IMR-90 (cell line): Measurements from ENCODE around the gene VEZT. TPM values are rescaled to one million over a fixed set of nuclear protein-coding genes. Genes with fewer than 3 reads are reported as not detected.

Experiments
- ATAC-seq: fragments of 200-7000 bp; cut with Tn5 transposase; 2 replicates; pipeline ENCODE4 v1.9.1; 2020; ENCODE audit warnings: low read depth, mild to moderate bottlenecking, moderate library complexity
- BruUV-seq: library from RNA; stranded (reverse); fragments of 400-500 nt; replicated peaks from 2 replicates; lab custom pipeline; 2021; lab: Mats Ljungman, UMichigan
- CTCF ChIA-PET: fragments of 300-600 bp; formaldehyde crosslinking; extraction: SDS; loops from one replicate; lab custom pipeline; 2021; ENCODE audit warnings: antibody characterized with exemption; lab: Yijun Ruan, JAX
- POLR2A ChIA-PET: fragments of 300-600 bp; sonication (Branson Sonifier 250); formaldehyde crosslinking; loops from one replicate; lab custom pipeline; 2022; ENCODE audit warnings: antibody characterized with exemption; ENCODE audit not compliant: unreplicated experiment; lab: Charles Lee
- DNase-seq: peaks from one replicate; pipeline ENCODE4 v3.0.0; 2013
- H2AFZ ChIP-seq: replicated peaks from 2 replicates; pipeline ENCODE3; 2013; ENCODE audit warnings: low read length, mild to moderate bottlenecking; ENCODE audit not compliant: poor library complexity
- H2AK5ac ChIP-seq: 2 replicates; pipeline ENCODE4 v1.6.1; 2013; ENCODE audit warnings: low read depth, low read length, inconsistent platforms
- H2AK9ac ChIP-seq: replicated peaks from 2 replicates; pipeline ENCODE3; 2013; ENCODE audit warnings: mild to moderate bottlenecking, low read depth, low read length, moderate library complexity; ENCODE audit not compliant: poor library complexity
- H2BK120ac ChIP-seq: 2 replicates; pipeline ENCODE4 v1.6.1; 2013; ENCODE audit warnings: low read depth, low read length, inconsistent platforms
- H2BK15ac ChIP-seq: 3 replicates; pipeline ENCODE4 v1.6.1; 2013; ENCODE audit warnings: low read depth, low read length, inconsistent platforms
- H2BK20ac ChIP-seq: 2 replicates; pipeline ENCODE4 v1.6.1; 2013; ENCODE audit warnings: low read depth, mild to moderate bottlenecking, inconsistent platforms, low read length, moderate library complexity
- H2BK5ac ChIP-seq: 2 replicates; pipeline ENCODE4 v1.6.1; 2013; ENCODE audit warnings: mild to moderate bottlenecking, low read depth, low read length, inconsistent platforms; ENCODE audit not compliant: poor library complexity, severe bottlenecking
- H3K14ac ChIP-seq: replicated peaks from 2 replicates; pipeline ENCODE4 v1.6.1; 2013; ENCODE audit warnings: low read depth, low read length, inconsistent platforms
- H3K18ac ChIP-seq: 2 replicates; pipeline ENCODE4 v1.6.1; 2013; ENCODE audit warnings: low read depth, low read length, control low read depth
- H3K23ac ChIP-seq: 2 replicates; pipeline ENCODE4 v1.6.1; 2013; ENCODE audit warnings: low read depth, low read length, inconsistent platforms
- H3K27ac ChIP-seq: 2 replicates; pipeline ENCODE4 v1.5.1; 2013; ENCODE audit warnings: mild to moderate bottlenecking, control low read depth, low read length; ENCODE audit not compliant: insufficient read depth
- H3K27me3 ChIP-seq: 2 replicates; pipeline ENCODE4 v1.6.1; 2013; ENCODE audit warnings: low read length; ENCODE audit not compliant: control insufficient read depth, insufficient read depth
- H3K36me3 ChIP-seq: 2 replicates; pipeline ENCODE4 v1.6.1; 2013; ENCODE audit warnings: low read length, mixed read lengths; ENCODE audit not compliant: control insufficient read depth, insufficient read depth
- H3K4ac ChIP-seq: 2 replicates; pipeline ENCODE4 v1.6.1; 2013; ENCODE audit warnings: low read depth, low read length, inconsistent platforms
- H3K4me1 ChIP-seq: 2 replicates; pipeline ENCODE4 v1.6.1; 2013; ENCODE audit warnings: low read length, mixed read lengths; ENCODE audit not compliant: control insufficient read depth, insufficient read depth
- H3K4me2 ChIP-seq: 2 replicates; pipeline ENCODE4 v1.6.1; 2013; ENCODE audit warnings: low read depth, mild to moderate bottlenecking, control low read depth, low read length, moderate library complexity
- H3K4me3 ChIP-seq: 2 replicates; pipeline ENCODE4 v1.5.1; 2013; ENCODE audit warnings: low read depth, mild to moderate bottlenecking, control low read depth, low read length, moderate library complexity; ENCODE audit not compliant: insufficient read depth
- H3K56ac ChIP-seq: 2 replicates; pipeline ENCODE4 v1.6.1; 2013; ENCODE audit warnings: low read length, inconsistent platforms; ENCODE audit not compliant: insufficient read depth; ENCODE audit errors: extremely low read depth
- H3K79me1 ChIP-seq, 2 experiments: 2 replicates each; pipeline ENCODE4 v1.6.1; 2013; ENCODE audit warnings: low read length in 2 of 2, inconsistent platforms in 1 of 2, low read depth in 1 of 2
- H3K9ac ChIP-seq: 2 replicates; pipeline ENCODE4 v1.6.1; 2013; ENCODE audit warnings: low read depth, low read length, control low read depth
- H3K9me1 ChIP-seq: 2 replicates; pipeline ENCODE4 v1.6.1; 2013; ENCODE audit warnings: low read length, inconsistent platforms; ENCODE audit not compliant: insufficient read depth
- H3K9me3 ChIP-seq: 2 replicates; pipeline ENCODE4 v1.6.1; 2013; ENCODE audit warnings: low read length; ENCODE audit not compliant: control insufficient read depth, insufficient read depth
- H4K20me1 ChIP-seq: 2 replicates; pipeline ENCODE4 v1.6.1; 2013; ENCODE audit warnings: low read length, inconsistent platforms; ENCODE audit not compliant: insufficient read depth
- H4K5ac ChIP-seq: 2 replicates; pipeline ENCODE4 v1.6.1; 2013; ENCODE audit warnings: mild to moderate bottlenecking, low read depth, low read length, control low read depth
- H4K8ac ChIP-seq, 2 experiments: 2 replicates each; pipeline ENCODE4 v1.6.1; 2013; ENCODE audit warnings: low read depth in 2 of 2, low read length in 2 of 2, control low read depth in 1 of 2, inconsistent platforms in 1 of 2
- H4K91ac ChIP-seq: 2 replicates; pipeline ENCODE4 v1.6.1; 2013; ENCODE audit warnings: low read depth, low read length, inconsistent platforms; ENCODE audit not compliant: insufficient read depth
- CHD1 ChIP-seq: IDR thresholded peaks from 2 replicates; pipeline ENCODE4 v1.6.1; 2012; ENCODE audit warnings: low read depth, low read length, improper control_type of control experiment
- ELK1 ChIP-seq: fragments of 150-350 bp; IDR thresholded peaks from 2 replicates; pipeline ENCODE4 v1.6.1; 2016; ENCODE audit warnings: low read depth, mild to moderate bottlenecking, low read length, moderate library complexity, borderline replicate concordance
- MAFK ChIP-seq: IDR thresholded peaks from 2 replicates; pipeline ENCODE4 v1.6.1; 2012; ENCODE audit warnings: low read depth, low read length, improper control_type of control experiment
- POLR2A ChIP-seq: IDR thresholded peaks from 2 replicates; pipeline ENCODE4 v1.6.1; 2012; ENCODE audit warnings: mild to moderate bottlenecking, low read depth, low read length
- RFX5 ChIP-seq: IDR thresholded peaks from 2 replicates; pipeline ENCODE4 v1.8.0; 2012; ENCODE audit warnings: low read depth, mild to moderate bottlenecking, low read length, moderate library complexity
- WGBS, 2 experiments: methylation state at CpG; one replicate each; pipeline versions ENCODE4 v1.1.5 to v1.1.7; 2013; ENCODE audit warnings: missing lambda C conversion rate in 2 of 2; ENCODE audit not compliant: insufficient read length in 1 of 2; ENCODE audit errors: extremely low coverage in 2 of 2; 5-methylcytosine and 5-hydroxymethylcytosine counted together
- dilution Hi-C: fragments of 300-500 bp; cut with HindIII; formaldehyde crosslinking; loops from one replicate; pipeline ENCODE4 v1.14.3; 2018; ENCODE audit warnings: low sequenced_read_pairs; ENCODE audit not compliant: unreplicated experiment
- in situ Hi-C: fragments of 300-500 bp; cut with MboI; formaldehyde crosslinking; loops from 3 replicates; pipeline ENCODE4 v1.14.3; 2019; ENCODE audit warnings: low sequenced_read_pairs, inconsistent platforms, mixed read lengths
- intact Hi-C: fragments of 100-400 bp; cut with micrococcal nuclease; formaldehyde crosslinking; loops from 2 replicates; pipeline ENCODE4 v1.10.0; 2022
- polyA plus RNA-seq, 3 experiments: library from polyadenylated mRNA; depleted of rRNA; stranded (reverse); fragments of >200 nt; gene quantifications; 2 replicates each; pipeline ENCODE4 v1.2.3, GENCODE V29; 2012; ENCODE audit warnings: low replicate concordance in 1 of 3
- total RNA-seq: library from RNA; depleted of rRNA; stranded (reverse); fragments of >200 nt; gene quantifications from 2 replicates; pipeline ENCODE4 v1.2.3, GENCODE V29; 2012

Gene VEZT
- total and polyA plus RNA-seq, 2 of the 4 experiments (the other 2 are of a cell fraction), result 54.5 to 90.2 TPM

GRCh38 chr12:95258803-95259202 is 41.2 kb downstream of the VEZT start:
- Histone ChIP-seq H3K9ac (no peak overlapping the region), H4K91ac (no peak overlapping the region), H4K8ac (no peak overlapping the region), H3K4me1 (no peaks in the 10 kb centered on the region; the same call in 1 of the 2 replicates), H4K5ac (no peak overlapping the region), H3K9me3 (no peaks in the 10 kb centered on the region), H3K9me1 (0 out of 2 replicates have a peak, but pooled peaks cover 5% of the 10 kb centered on the region), H3K79me1 (peaks cover 24 to 34% of the 10 kb centered on the region in 2 experiments), H3K4me3 (no peak overlapping the region), H3K56ac (no peak overlapping the region), H3K18ac (no peak overlapping the region), H2BK15ac (no peak overlapping the region), H2BK120ac (no peak overlapping the region), H3K27me3 (no peaks in the 10 kb centered on the region), H3K23ac (no peak overlapping the region), H2BK20ac (no peak overlapping the region), H2BK5ac (no peak overlapping the region), H3K36me3 (peaks cover 17% of the 10 kb centered on the region), H3K27ac (no peak overlapping the region), H3K14ac (no peak overlapping the region), H2AFZ (no peak overlapping the region), H4K20me1 (no peaks in the 10 kb centered on the region), H2AK9ac (no peak overlapping the region), H3K4ac (no peak overlapping the region), H3K4me2 (no peak overlapping the region), H2AK5ac (no peak overlapping the region)
- peak; percentile 98 for TF ChIP-seq MAFK
- TF ChIP-seq CHD1, result no peak
- TF ChIP-seq ELK1, result no peak
- no peak for TF ChIP-seq RFX5
- no peak for TF ChIP-seq POLR2A
- CTCF ChIA-PET, result interaction anchor here (0.6 to 0.9 kb wide), 3 partner anchors 29 to 1057 kb away, joined by 3 to 4 read pairs (median 3); no protein-coding TSS in a partner anchor
- WGBS, 2 experiments, result no CpG with 5 or more reads among the region's 2 CpGs
- ATAC-seq (no peak), DNase-seq (no peak)
- intact Hi-C loops, result no loop called here
- in situ Hi-C loops, result no loop called here
- POLR2A ChIA-PET, result no interaction called here
- no TSS peak for BruUV-seq
- dilution Hi-C loops, result no loop called here
